Islet precursor cell (in vitro differentiated cells): ENCODE results near the gene HOXA10.
A peak's percentile ranks its signal among the peaks of the same experiment; 100 is the strongest.

Experiments used
- DNase-seq: peaks from one replicate; pipeline ENCODE4 v3.0.0-alpha.2; 2018

The HOXA10 gene

GRCh38 chr7:27189997-27190748 lies 16.1 kb upstream of the HOXA10 start:
- peak; percentile 49 for DNase-seq

GRCh38 chr7:27189295-27189996 lies 15.3 kb upstream of the HOXA10 start:
- peak; percentile 72 for DNase-seq

- peak; percentile 70 for DNase-seq
These were observed 14.5 kb upstream of the HOXA10 start for GRCh38 chr7:27188386-27189294.

- DNase-seq, result peak; percentile 73
These were observed 13.6 kb upstream of the HOXA10 start for GRCh38 chr7:27187475-27188385.

- DNase-seq, result peak; percentile 51
These were observed 12.8 kb upstream of the HOXA10 start for GRCh38 chr7:27186668-27187474.

GRCh38 chr7:27185854-27186667 lies 11.9 kb upstream of the HOXA10 start:
- DNase-seq, result peak; percentile 70

GRCh38 chr7:27185013-27185853 lies 11.1 kb upstream of the HOXA10 start, which contains the start of gene HOXA11:
Gene HOXA11 (minus strand): TSS chr7:27185232. CDS start chr7:27185144, 88 bp downstream.
- DNase-seq, result peak; percentile 74

- peak; percentile 65 for DNase-seq
These were observed 10.4 kb upstream of the HOXA10 start for GRCh38 chr7:27184337-27185012.

GRCh38 chr7:27183682-27184336 lies 9.7 kb upstream of the HOXA10 start:
- peak; percentile 52 for DNase-seq

GRCh38 chr7:27182861-27183681 lies 9.0 kb upstream of the HOXA10 start:
- DNase-seq, result peak; percentile 89

GRCh38 chr7:27182285-27182841 lies 8.2 kb upstream of the HOXA10 start:
- DNase-seq, result peak; percentile 53

- peak; percentile 43 for DNase-seq
These were observed 7.7 kb upstream of the HOXA10 start for GRCh38 chr7:27181795-27182275.

GRCh38 chr7:27180431-27181420 lies 6.6 kb upstream of the HOXA10 start:
- peak; percentile 44 for DNase-seq

GRCh38 chr7:27179503-27180430 lies 5.6 kb upstream of the HOXA10 start:
- DNase-seq, result peak; percentile 87
